Measurements from ENCODE around the gene STPG3. TPM values are rescaled to one million over a fixed set of nuclear protein-coding genes. Genes with fewer than 3 reads are reported as not detected.

The STPG3 gene
- total and polyA plus RNA-seq, 2 of the 8 experiments (the other 6 are each of a cell fraction or from before 2014, with no cell fraction given), result not detected

- no peak for TF ChIP-seq SP4 (IDR thresholded peaks at IDR 0.05; ENCODE audit: low read length)
Measured at GRCh38 chr9:137226338-137227053, 24.6 kb upstream of the STPG3 start (continued).

Data from H1 (cell line).